ENCODE data around the gene DNAJC7.
A peak's percentile ranks its signal among the peaks of the same experiment; 100 is the strongest.

The DNAJC7 gene

GRCh38 chr17:41965694-41966462 is 51.4 kb downstream of the DNAJC7 start:
- Histone ChIP-seq H4K91ac (ENCODE audit: low read depth, low read length) (peak overlapping the region; percentile 31), H3K4me3 (ENCODE audit: low read depth, low read length) (peak overlapping the region; percentile 70), H3K27ac (ENCODE audit: low read depth, low read length) (peak overlapping the region; percentile 39), H3K4me2 (ENCODE audit: low read length) (peak overlapping the region; percentile 86), H2AK5ac (ENCODE audit: low read length) (no peak overlapping the region), H3K18ac (ENCODE audit: low read length) (no peak overlapping the region), H3K14ac (ENCODE audit: low read length) (peak overlapping the region; percentile 41), H2BK5ac (ENCODE audit: low read depth, low read length, poor library complexity) (no peak overlapping the region), H3K79me1 (ENCODE audit: low read length) (peaks cover 6% of the 10 kb centered on the region), H2BK12ac (ENCODE audit: low read length) (no peak overlapping the region), H3K27me3 (ENCODE audit: insufficient read depth, low read length) (no peaks in the 10 kb centered on the region), H2BK120ac (ENCODE audit: insufficient read depth, low read length, poor library complexity) (no peak overlapping the region), H3K4me1 (ENCODE audit: control insufficient read depth in 1 of 2, insufficient read depth in 2 of 2, low read length in 2 of 2) (peaks cover 8 to 9% of the 10 kb centered on the region in 2 experiments), H3K9ac (ENCODE audit: low read length) (peak overlapping the region; percentile 50), H3K9me3 (ENCODE audit: insufficient read depth, low read depth, low read length) (no peaks in the 10 kb centered on the region), H3K4ac (ENCODE audit: low read depth, low read length) (no peak overlapping the region), H3K36me3 (ENCODE audit: control insufficient read depth in 1 of 2, insufficient read depth in 2 of 2, low read length in 2 of 2) (peaks cover 13 to 15% of the 10 kb centered on the region in 2 experiments), H3K79me2 (ENCODE audit: control insufficient read depth, insufficient read depth, low read length, poor library complexity) (peaks cover 6% of the 10 kb centered on the region), H4K8ac (ENCODE audit: low read depth, low read length) (peak overlapping the region; percentile 76), H2AFZ (ENCODE audit: insufficient read depth, low read length, poor library complexity) (peak overlapping the region; percentile 4), H4K12ac (ENCODE audit: low read depth, low read length) (peak overlapping the region; percentile 60), H3K23ac (ENCODE audit: low read length) (no peak overlapping the region)
- WGBS (ENCODE audit: extremely low coverage, insufficient coverage, insufficient read length), result no CpG with 5 or more reads among the region's 18 CpGs
- peak; percentile 91 to 94 for DNase-seq

GRCh38 chr17:41962768-41963434 is 54.3 kb downstream of the DNAJC7 start:
- Histone ChIP-seq H2BK120ac (ENCODE audit: insufficient read depth, low read length, poor library complexity) (no peak overlapping the region), H4K91ac (ENCODE audit: low read depth, low read length) (no peak overlapping the region), H3K4ac (ENCODE audit: low read depth, low read length) (no peak overlapping the region), H3K23ac (ENCODE audit: low read length) (no peak overlapping the region), H3K27ac (ENCODE audit: low read depth, low read length) (no peak overlapping the region), H3K4me1 (ENCODE audit: control insufficient read depth in 1 of 2, insufficient read depth in 2 of 2, low read length in 2 of 2) (peaks cover 8 to 14% of the 10 kb centered on the region in 2 experiments), H3K9me3 (ENCODE audit: insufficient read depth, low read depth, low read length) (peaks cover 3% of the 10 kb centered on the region), H3K79me2 (ENCODE audit: control insufficient read depth, insufficient read depth, low read length, poor library complexity) (peaks cover 6% of the 10 kb centered on the region), H3K18ac (ENCODE audit: low read length) (no peak overlapping the region), H3K79me1 (ENCODE audit: low read length) (peaks cover 6% of the 10 kb centered on the region), H3K9ac (ENCODE audit: low read length) (no peak overlapping the region), H4K8ac (ENCODE audit: low read depth, low read length) (no peak overlapping the region), H3K14ac (ENCODE audit: low read length) (no peak overlapping the region), H2BK12ac (ENCODE audit: low read length) (no peak overlapping the region), H3K27me3 (ENCODE audit: insufficient read depth, low read length) (no peaks in the 10 kb centered on the region), H2AFZ (ENCODE audit: insufficient read depth, low read length, poor library complexity) (no peak overlapping the region), H3K4me3 (ENCODE audit: low read depth, low read length) (no peak overlapping the region), H3K36me3 (ENCODE audit: control insufficient read depth in 1 of 2, insufficient read depth in 2 of 2, low read length in 2 of 2) (peaks cover under 1% of the 10 kb centered on the region in 2 experiments), H4K12ac (ENCODE audit: low read depth, low read length) (no peak overlapping the region), H2BK5ac (ENCODE audit: low read depth, low read length, poor library complexity) (no peak overlapping the region), H2AK5ac (ENCODE audit: low read length) (no peak overlapping the region), H3K4me2 (ENCODE audit: low read length) (no peak overlapping the region)
- DNase-seq, result peak; percentile 27 to 74
- WGBS (ENCODE audit: extremely low coverage, insufficient coverage, insufficient read length), result no CpG with 5 or more reads among the region's 9 CpGs

GRCh38 chr17:41962111-41962510 is 55.1 kb downstream of the DNAJC7 start:
- peaks cover 7% of the 10 kb centered on the region for H3K79me1 ChIP-seq (ENCODE audit: low read length)
- H3K9ac ChIP-seq (ENCODE audit: low read length), result no peak overlapping the region
- no peak overlapping the region for H3K14ac ChIP-seq (ENCODE audit: low read length)
- no peak overlapping the region for H4K12ac ChIP-seq (ENCODE audit: low read depth, low read length)
- H4K8ac ChIP-seq (ENCODE audit: low read depth, low read length), result no peak overlapping the region
- H3K79me2 ChIP-seq (ENCODE audit: control insufficient read depth, insufficient read depth, low read length, poor library complexity), result peaks cover 5% of the 10 kb centered on the region
- no peak overlapping the region for H2BK5ac ChIP-seq (ENCODE audit: low read depth, low read length, poor library complexity)
- H3K27me3 ChIP-seq (ENCODE audit: insufficient read depth, low read length), result no peaks in the 10 kb centered on the region
- no peak for DNase-seq
- H3K4me2 ChIP-seq (ENCODE audit: low read length), result no peak overlapping the region
- WGBS (ENCODE audit: extremely low coverage, insufficient coverage, insufficient read length), result no CpG with 5 or more reads among the region's 5 CpGs
- peaks cover 3% of the 10 kb centered on the region for H3K9me3 ChIP-seq (ENCODE audit: insufficient read depth, low read depth, low read length)
- no peak overlapping the region for H2BK12ac ChIP-seq (ENCODE audit: low read length)
- H2BK120ac ChIP-seq (ENCODE audit: insufficient read depth, low read length, poor library complexity), result no peak overlapping the region
- no peak overlapping the region for H3K23ac ChIP-seq (ENCODE audit: low read length)
- H3K18ac ChIP-seq (ENCODE audit: low read length), result no peak overlapping the region
- no peak overlapping the region for H3K4ac ChIP-seq (ENCODE audit: low read depth, low read length)
- peaks cover 3 to 11% of the 10 kb centered on the region in 2 experiments for H3K4me1 ChIP-seq (ENCODE audit: control insufficient read depth in 1 of 2, insufficient read depth in 2 of 2, low read length in 2 of 2)
- H2AFZ ChIP-seq (ENCODE audit: insufficient read depth, low read length, poor library complexity), result no peak overlapping the region
- H3K27ac ChIP-seq (ENCODE audit: low read depth, low read length), result no peak overlapping the region
- no peaks in the 10 kb centered on the region for H3K36me3 ChIP-seq (ENCODE audit: control insufficient read depth in 1 of 2, insufficient read depth in 2 of 2, low read length in 2 of 2)
- no peak overlapping the region for H3K4me3 ChIP-seq (ENCODE audit: low read depth, low read length)
- no peak overlapping the region for H2AK5ac ChIP-seq (ENCODE audit: low read length)
- no peak overlapping the region for H4K91ac ChIP-seq (ENCODE audit: low read depth, low read length)

GRCh38 chr17:41959336-41960095 is 57.7 kb downstream of the DNAJC7 start:
- no peak overlapping the region for H4K8ac ChIP-seq (ENCODE audit: low read depth, low read length)
- no peak overlapping the region for H4K12ac ChIP-seq (ENCODE audit: low read depth, low read length)
- no peak overlapping the region for H4K91ac ChIP-seq (ENCODE audit: low read depth, low read length)
- peaks cover 2% of the 10 kb centered on the region for H3K79me1 ChIP-seq (ENCODE audit: low read length)
- no peak overlapping the region for H3K4ac ChIP-seq (ENCODE audit: low read depth, low read length)
- no peak overlapping the region for H3K14ac ChIP-seq (ENCODE audit: low read length)
- H3K9me3 ChIP-seq (ENCODE audit: insufficient read depth, low read depth, low read length), result peaks cover 3% of the 10 kb centered on the region
- no peak overlapping the region for H2AK5ac ChIP-seq (ENCODE audit: low read length)
- no peak overlapping the region for H2BK120ac ChIP-seq (ENCODE audit: insufficient read depth, low read length, poor library complexity)
- H3K4me1 ChIP-seq (ENCODE audit: control insufficient read depth in 1 of 2, insufficient read depth in 2 of 2, low read length in 2 of 2), result peaks cover 0 to 11% of the 10 kb centered on the region in 2 experiments
- no peaks in the 10 kb centered on the region for H3K36me3 ChIP-seq (ENCODE audit: control insufficient read depth in 1 of 2, insufficient read depth in 2 of 2, low read length in 2 of 2)
- H3K4me3 ChIP-seq (ENCODE audit: low read depth, low read length), result no peak overlapping the region
- no peak overlapping the region for H3K9ac ChIP-seq (ENCODE audit: low read length)
- no peak overlapping the region for H2BK5ac ChIP-seq (ENCODE audit: low read depth, low read length, poor library complexity)
- H3K4me2 ChIP-seq (ENCODE audit: low read length), result no peak overlapping the region
- peak; percentile 43 to 58 for DNase-seq
- no peaks in the 10 kb centered on the region for H3K27me3 ChIP-seq (ENCODE audit: insufficient read depth, low read length)
- H3K27ac ChIP-seq (ENCODE audit: low read depth, low read length), result no peak overlapping the region
- no peak overlapping the region for H2AFZ ChIP-seq (ENCODE audit: insufficient read depth, low read length, poor library complexity)
- no peak overlapping the region for H2BK12ac ChIP-seq (ENCODE audit: low read length)
- H3K18ac ChIP-seq (ENCODE audit: low read length), result no peak overlapping the region
- no peaks in the 10 kb centered on the region for H3K79me2 ChIP-seq (ENCODE audit: control insufficient read depth, insufficient read depth, low read length, poor library complexity)
- no CpG with 5 or more reads among the region's 17 CpGs for WGBS (ENCODE audit: extremely low coverage, insufficient coverage, insufficient read length)
- H3K23ac ChIP-seq (ENCODE audit: low read length), result no peak overlapping the region

All from trophoblast cell (in vitro differentiated cells and primary cell).